Amygdala (tissue), 56 donors: ENCODE data around the gene ENGASE.
"Not testable (repeated sequence)": the region's sequence is repeated elsewhere in the genome, so short reads cannot be mapped to it uniquely, and the experiment has no call there.

Source experiments
- DNase-seq, 56 donors: peaks; one replicate each; lab custom pipeline; 2025; lab: John Stamatoyannopoulos, UW

ENGASE gene

DNA sequence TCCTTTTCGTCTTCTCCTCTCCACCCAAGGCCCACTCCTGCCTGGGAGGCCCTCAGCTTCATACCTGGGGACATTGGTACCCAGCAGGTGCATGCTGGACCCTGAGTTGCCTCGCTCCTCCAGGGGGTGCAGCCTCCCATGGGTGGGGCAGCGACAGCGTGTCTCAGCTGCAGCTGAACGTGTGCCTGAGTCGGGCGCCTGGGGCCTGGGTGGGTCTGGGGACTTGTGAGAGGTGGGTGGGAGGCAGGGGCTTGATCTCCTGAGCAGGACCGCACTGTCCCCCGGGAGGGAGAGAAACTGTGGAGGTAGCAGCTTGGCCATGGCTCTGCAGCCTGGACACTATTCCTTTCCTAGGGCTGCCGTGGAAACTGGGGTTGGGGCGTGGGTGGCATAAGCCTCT lies 24.8 kb upstream of the ENGASE start:
- no peak for DNase-seq

DNA sequence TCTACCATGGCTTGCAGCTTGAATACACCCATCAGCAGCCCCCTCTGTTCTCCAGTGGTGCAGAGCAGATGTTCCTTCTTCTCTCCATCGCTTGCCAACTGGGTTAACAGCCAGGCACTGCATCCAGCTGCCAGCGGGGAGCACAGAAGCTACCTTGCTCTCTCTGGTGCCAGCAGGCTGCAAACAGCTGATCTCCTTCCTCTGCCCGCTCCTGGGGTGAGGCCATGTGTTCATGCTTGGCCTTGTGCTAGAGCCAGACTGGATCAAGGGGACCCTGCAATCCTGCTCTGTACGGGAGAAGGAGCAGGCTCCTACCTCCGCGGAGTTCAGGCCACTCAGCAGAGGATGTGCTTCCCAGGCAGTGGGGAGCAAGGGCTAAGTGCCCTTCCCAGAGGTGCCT lies 24.1 kb upstream of the ENGASE start:
- no peak for DNase-seq

DNA sequence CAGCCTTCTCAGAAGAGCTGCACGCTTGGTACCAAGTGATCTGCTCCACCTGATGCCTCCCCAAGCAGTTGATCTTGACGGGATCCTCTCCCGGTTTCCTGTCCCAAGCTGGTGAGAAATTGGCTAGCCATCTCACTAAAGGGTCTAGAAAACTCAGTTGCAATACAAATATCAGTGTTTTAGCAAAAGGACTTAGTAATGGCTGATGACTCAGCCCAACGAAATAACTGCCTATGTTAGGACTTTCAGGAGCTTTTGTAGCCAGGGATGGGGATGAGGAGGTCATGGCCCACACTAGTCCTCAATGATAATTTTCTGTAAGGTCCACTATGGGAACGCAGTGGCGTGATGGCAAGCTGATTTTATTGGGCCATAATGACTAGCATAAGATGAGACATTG lies 23.3 kb upstream of the ENGASE start:
- DNase-seq: no peak

DNA sequence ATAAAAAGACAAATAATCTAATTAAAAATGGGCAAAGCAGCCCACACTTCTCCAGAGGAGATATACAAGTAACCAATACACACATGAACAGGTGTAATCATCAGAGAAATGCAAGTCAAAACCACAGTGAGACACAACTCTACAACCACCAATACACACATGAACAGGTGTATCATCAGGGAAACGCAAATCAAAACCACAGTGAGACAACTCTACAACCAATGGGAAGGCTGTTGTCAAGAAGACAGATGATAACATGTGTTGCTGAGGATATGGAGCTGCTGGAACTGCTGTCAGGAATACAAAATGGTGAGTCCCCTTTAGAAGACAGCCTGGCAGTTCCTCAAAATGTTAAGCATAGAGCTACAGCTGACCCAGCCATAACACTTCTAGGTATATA lies 22.5 kb upstream of the ENGASE start:
- no peak for DNase-seq

DNA sequence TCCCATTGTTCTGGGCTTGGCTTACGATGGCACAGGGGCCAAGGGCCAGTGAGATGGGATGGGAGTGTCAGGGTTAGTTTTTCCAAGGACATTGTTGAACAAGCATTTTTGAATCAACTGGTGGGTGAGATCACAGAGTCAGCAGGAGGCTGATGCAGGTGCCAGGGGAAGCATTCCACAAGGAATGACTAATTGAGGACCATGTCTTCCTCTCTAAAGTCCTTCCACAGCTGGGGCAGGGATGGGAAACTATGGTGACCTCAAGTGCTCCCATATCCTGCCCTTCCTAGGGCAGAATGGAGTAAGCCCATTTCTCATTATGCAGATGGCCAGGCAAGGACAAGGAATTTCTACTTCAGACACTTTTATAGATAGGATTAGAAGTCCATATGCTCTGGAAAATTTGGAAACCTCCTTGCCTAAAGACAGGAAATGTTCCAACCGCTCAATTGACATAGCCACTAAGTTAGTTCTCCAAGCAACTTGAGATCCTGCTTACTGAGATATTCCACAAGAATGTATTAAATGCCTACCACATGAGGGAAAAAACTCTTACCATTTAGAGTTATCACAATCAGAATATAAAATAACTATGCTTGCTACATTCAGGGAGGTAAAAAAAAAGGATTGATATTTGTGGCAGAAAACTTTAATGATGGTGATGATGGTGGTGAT lies 21.2 kb upstream of the ENGASE start:
- no peak for DNase-seq

DNA sequence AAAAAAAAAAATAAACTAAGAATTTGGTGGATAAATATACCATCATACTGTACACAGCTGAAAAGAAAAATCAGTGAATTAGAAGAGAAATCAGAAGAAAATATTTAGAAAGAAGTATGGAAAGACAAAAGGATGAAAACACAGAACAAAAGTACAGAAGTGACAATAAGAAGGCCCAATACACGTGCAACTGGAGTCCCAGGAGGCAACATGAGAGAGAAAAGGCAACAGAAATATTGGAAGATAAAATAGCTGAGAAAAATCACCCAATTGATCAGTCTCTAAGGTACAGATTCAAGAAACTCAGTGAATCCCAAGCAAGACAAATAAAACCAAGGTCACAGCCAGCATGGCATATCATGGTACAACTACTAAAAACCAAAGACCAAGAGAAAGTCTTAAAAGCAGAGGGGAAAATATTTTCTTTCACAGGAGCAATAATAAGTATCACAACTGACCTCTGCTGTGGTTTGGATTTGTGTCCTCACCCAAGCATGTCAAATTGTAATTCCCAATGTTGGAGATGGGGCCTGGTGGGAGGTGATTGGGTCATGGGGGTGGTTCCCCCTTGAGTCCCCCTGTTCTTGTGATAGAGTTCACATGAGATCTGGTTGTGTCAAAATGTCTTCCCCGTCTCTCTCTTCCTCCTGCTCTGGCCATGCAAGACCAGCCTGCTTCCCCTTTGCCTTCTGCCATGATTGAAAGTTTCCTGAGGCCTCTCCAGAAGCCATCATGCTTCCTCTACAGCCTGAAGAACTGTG lies 20.2 kb upstream of the ENGASE start:
- DNase-seq: no peak

DNA sequence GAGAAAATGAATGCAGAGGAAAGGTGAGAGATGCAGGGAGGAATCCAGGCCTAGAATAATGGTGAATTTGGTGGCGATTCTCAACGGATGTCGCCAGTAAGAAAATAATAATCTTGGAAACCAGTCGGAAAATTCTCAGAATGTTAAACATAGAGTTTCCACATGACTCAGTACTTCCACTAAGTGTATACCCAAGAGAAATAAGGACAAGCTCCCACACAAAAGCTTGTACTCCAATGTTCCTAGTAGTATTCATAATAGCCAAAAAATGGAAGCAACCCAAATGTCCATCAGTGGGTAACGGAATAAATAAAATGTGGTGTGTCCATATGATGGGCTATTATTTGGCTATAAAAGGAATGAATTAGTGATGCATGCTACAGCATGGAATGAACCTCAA lies 19.4 kb upstream of the ENGASE start:
- no peak for DNase-seq

DNA sequence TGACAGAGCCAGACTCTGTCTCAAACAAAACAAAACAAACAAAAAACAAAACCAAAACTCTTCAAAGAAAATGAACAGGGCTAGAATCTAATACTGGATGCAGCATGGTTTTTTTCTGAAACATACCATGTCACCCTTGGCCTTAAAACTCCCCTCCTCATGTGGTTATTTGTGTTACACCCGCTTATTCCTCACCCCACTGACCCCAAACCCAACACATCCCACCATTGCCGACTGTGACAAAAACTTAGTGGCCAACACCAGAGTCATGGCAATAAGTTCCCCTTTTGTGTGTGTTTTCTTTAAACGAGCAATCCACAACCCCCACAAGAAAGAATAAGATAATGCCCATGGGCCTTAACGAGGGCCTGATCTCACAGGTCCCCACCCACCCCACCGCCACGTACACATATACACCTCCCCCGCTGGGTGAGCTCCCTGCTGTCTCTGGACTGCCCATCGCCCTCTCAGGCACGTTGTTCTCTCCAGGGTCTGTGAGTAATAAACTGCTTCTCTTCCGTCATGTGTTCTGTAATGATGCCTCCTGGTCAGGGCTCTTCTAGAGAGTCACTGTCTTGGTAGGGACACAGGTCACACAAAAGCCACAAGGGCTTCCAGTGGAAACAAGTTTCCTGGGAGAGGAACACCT lies 16.8 kb upstream of the ENGASE start:
- no peak for DNase-seq

DNA sequence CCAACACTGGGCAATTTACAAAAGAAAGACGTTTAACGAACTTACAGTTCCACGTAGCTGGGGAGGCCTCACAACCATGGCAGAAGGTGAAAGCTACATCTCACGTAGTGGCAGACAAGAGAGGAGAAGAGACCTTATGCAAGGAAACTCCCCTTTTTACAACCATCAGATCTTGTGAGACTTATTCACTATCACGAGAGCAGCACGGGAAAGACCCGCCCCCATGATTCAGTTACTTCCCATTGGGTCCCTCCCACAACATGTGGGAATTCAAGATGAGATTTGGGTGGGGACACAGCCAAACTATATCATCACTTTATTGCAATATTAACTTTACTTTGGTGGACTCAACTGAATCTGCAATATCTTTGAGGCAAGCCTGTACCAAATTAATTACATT lies 11.9 kb upstream of the ENGASE start:
- DNase-seq: no peak

DNA sequence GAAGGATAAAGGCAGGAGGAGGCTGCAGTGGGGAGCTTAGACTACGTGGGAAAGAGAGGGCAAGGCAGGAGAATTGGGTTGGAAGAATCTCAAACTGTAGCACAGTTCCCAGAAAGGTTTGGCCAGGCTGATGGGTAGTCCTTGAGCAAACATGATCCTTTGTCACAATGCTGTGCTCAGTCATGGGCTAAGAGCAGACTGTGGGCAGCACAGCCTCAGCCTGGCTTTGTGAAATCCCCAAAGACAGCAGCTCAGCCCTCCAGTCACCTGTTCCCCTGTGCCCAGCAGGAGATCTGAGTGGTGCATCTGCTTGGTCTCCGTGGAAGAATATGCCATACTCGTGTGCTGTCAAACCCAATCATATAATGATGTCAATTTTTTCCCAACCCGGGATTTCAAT lies 10.6 kb upstream of the ENGASE start:
- no peak for DNase-seq

DNA sequence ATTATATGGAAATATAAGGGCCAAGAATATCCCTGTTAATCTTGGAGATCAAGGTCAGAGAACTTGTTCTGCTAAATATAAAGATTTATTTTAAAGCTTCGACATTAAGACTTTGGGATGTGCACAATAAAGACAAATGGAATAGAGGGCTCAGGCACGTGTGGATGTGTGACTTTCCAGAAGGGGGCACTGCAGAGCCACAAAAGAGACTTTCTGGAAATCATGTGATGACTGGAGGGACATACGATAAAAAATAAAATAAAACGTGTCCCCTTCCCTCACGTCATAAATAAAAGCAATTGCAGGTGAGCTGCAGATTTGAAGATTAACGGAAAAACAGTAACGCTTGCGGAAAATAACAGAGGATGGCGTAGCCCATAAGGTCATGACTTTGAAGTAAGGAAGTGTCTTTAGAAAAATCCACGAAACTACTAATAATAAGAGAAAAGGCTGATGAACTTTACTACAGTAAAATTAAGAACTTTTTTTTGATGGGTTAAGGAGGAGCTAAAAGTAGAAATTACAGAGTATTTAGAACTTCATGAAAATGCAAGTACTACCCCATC lies 9.4 kb upstream of the ENGASE start:
- DNase-seq: peak in 3 of 56 donors; percentile 10 to 58 (median 37)

DNA sequence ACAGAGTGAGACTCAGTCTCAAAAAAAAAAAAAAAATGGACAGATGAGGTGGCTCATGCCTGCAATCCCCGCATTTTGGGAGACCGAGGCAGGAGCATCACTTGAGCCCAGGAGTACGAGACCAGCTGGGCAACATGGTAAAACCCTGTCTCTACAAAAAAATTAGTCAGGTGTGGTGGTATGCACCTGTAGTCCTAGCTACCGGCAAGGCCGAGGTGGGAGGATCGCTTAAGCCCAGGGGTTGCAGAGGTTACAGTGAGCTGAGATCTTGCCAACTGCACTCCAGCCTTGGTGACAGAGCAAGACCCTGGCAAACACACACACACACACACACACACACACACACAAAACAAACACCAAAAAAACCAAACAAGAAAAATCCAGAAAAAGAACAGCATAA lies 7.7 kb upstream of the ENGASE start:
- no peak for DNase-seq

DNA sequence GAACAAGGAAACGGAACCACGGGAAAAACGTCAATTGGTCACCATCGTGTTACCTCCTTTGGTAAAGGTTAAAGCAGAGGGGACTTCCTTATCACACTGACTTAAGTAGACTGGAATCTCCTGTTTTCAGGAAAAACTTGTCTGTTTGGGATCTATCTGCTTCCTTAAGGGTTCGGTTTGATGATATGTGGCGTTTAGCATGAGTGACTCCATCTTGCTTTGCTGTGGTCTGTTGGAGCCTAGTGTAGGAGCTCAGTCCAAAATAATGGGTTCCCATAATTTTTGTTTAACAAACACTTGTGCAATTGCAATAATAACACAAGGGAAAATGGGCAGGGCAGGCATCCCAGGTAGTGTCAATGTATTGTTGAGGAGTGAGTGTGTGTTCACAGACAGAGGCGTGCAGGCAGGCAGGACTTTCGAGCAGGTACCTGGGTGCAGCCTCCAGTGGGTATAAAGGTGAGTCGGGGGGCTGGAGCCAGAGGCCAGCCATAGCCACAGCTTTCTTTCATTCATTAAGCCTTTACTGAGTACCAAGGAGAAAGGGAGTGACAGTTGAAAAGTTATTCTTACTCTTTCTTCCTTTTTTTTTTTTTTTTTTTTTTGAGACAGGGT lies 4.3 kb upstream of the ENGASE start:
- DNase-seq: no peak

DNA sequence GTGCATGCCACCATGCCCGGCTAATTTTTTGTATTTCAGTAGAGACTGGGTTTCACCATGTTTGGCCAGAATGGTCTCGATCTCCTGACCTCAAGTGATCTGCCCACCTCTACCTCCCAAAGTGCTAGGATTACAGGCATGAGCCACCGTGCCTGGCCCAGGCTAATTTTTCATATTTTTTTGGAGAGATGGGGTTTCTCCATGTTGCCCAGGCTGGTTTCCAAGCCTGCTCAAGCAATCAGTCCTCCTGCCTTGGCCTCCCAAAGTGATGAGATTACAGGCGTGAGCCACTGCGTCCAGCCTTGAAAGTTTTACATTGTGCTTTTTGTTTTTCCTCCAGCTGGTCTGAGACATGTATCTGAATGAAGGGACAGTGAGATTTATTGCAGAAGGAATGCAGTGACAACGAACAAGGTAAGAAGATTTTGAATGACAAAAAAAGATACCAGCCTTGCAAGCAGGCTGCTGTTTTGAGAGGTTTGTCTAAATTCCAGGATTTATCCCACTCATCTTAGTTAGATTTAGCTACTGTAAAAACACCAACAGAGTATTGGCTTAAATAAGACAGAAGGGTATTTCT lies 3.4 kb upstream of the ENGASE start:
- no peak for DNase-seq

DNA sequence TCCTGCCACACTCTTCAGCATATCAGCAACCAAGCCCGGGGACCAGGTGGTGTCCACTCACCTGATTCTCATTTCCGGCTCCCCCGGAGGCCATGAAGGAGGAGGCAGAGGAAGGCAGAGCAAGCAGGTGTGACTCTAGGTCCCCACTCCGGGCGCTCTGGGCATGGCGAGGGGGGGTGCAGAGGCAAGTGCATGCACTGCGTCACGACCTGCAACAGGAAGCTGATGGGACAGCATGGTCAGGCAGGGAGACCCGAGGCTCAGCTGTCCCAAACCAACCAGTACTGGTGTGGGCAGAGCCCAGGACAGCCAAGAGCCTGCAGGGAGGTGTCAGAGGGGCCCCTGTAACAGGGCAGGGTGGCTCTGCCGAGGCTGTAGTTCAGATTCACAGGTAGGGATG lies 2.1 kb upstream of the ENGASE start:
- DNase-seq: no peak

DNA sequence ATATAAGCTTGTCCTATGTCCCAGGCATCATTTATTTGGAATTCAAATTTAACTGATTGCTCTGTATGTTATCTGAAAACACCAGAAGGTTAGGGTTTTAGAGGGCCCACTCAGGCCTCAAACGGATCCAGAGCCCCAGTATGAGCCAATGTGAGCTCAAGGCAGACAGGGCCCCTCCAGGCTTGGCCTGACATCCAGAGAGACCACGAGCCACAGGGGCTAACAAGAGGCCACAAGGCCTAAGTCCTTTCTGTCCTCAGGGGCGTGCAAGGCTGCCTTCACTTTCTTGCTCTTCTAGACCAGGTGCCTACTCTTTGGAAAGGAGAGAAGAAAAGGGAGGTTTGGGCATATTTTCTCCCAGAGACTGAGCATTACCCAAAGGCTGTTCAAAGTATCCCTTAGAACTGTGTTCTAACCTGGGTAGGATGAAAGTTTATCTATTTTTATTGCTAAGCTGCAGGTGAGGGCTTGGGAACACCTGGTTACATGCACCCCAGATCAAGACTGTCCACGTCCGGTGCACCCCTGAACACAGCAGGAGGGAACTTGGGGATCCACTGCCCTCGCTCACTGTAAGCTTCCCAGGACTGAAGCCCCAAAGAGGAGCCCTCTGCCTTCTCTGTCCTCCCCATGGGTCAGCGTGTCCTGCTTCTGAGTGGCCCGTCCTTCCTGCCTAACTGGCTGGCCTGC lies 1.5 kb upstream of the ENGASE start:
- no peak for DNase-seq

DNA sequence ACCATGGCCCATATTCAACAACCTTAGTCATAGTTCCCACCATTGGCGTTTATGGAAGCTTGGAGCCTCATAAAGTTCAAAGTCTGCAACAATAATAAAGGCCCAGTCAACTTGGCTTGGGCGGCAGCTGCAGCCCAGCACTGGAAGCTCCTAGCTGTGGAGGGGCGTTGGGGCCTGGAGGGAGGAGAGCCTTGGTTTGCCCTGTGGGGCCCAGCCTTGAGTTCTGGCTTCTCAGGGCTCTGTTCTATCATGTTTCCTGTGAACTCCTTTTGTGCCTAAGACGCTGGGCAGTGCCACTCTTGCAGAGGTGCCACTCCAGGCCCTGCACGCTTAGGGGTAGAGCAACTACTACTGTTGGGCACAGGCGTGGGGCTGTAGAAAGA lies 927 bp upstream of the ENGASE start:
- no peak for DNase-seq

DNA sequence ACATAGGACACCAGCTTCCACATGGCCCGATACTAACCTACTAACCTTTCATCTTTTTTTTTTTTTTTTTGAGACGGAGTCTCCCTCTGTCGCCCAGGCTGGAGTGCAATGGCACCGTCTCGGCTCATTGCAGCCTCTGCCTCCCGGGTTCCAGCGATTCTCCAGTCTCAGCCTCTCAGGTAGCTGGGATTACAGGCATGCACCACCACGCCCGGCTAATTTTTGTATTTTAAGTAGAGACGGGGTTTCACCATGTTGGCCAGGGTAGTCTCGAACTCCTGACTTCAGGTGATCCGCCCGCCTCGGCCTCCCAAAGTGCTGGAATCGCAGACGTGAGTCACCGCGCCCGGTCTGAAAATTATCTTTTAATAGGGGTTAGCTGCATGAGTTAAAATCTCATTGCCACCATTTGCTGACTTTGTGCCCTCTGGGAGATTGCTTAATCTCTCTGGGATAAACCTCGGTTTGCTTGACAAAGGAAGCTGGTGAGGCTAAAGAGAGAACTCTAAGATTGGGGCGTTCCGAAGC lies 439 bp upstream of the ENGASE start:
- not testable (repeated sequence) for DNase-seq

DNA sequence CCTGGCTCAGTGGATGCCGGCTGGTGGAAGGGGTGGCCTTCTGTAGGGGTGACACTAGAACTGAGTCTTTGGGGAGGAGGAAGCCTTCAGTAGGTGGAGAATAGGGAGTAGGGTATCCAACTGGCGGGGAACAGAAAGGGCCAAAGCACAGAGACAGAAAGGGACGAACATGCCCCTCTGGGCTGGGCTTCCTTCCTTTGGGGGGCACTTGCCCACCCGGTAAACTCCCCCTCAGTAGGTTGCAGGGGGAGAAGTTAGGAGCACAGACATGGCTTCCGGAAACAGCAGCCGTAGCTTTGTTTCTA lies 774 bp downstream of the ENGASE start:
- DNase-seq: peak in 1 of 56 donors; percentile 19

DNA sequence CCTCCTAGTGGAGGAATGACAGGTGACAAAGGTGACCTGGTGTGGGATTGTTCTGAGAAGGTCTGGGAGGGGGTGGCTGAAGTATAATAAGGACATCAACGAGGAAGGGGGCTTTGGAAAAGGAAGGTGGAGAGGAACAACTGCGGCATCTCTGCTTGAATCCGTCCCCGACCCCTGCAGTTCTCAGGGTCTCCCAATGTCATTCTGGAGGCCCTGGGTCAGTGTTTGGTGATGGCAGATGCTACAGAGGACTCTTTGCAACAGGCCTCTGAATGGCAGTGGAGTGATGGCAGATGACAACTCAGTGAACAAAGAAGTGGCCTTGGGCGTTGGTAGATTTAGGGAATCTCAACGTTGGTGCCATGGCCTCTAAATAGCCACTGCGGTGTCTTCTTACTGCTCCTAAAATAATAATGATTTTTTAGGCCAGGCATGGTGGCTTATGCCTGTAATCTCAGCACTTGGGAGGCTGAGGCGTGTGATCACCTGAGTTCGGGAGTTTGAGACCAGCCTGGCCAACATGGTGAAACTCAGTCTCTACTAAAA lies 1.3 kb downstream of the ENGASE start:
- no peak for DNase-seq
